Measurements from ENCODE around the gene FAXDC2. TPM values are rescaled to one million over a fixed set of nuclear protein-coding genes. Genes with fewer than 3 reads are reported as not detected.

The FAXDC2 gene
- total RNA-seq, 4 donors from 2014 or later = 17.4 to 57.2 (median 33.7) TPM

DNA sequence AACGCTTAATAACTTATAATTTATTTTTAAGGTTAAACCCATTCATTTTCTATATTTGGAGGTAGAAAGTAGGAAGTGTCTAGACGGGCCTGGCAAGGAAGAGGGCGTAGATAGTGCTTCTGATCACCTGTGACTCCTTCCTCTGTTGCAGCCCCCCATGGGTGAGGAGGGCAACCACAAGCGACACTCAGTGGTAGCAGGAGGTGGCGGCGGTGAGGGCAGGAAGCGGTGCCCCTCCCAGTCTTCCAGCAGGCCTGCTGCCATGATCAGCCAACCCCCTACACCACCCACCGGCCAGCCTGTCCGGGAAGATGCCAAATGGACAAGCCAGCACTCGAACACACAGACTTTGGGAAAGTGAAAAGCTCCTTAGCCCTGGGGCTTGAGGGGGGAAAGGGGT is 36.7 kb downstream of the FAXDC2 start:
- DNase-seq (ENCODE audit: low spot score) = no peak
- TF ChIP-seq, protein P1, sequence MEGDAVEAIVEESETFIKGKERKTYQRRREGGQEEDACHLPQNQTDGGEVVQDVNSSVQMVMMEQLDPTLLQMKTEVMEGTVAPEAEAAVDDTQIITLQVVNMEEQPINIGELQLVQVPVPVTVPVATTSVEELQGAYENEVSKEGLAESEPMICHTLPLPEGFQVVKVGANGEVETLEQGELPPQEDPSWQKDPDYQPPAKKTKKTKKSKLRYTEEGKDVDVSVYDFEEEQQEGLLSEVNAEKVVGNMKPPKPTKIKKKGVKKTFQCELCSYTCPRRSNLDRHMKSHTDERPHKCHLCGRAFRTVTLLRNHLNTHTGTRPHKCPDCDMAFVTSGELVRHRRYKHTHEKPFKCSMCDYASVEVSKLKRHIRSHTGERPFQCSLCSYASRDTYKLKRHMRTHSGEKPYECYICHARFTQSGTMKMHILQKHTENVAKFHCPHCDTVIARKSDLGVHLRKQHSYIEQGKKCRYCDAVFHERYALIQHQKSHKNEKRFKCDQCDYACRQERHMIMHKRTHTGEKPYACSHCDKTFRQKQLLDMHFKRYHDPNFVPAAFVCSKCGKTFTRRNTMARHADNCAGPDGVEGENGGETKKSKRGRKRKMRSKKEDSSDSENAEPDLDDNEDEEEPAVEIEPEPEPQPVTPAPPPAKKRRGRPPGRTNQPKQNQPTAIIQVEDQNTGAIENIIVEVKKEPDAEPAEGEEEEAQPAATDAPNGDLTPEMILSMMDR (IDR thresholded peaks at IDR 0.05) = no peak
- no peak for ATAC-seq (ENCODE audit: low FRiP score)

- ATAC-seq (ENCODE audit: low FRiP score) (no peak), DNase-seq (ENCODE audit: low spot score) (no peak)
- TF ChIP-seq, protein P1 (IDR thresholded peaks at IDR 0.05) = no peak
These were observed 37.2 kb downstream of the FAXDC2 start for GRCh38 chr5:154813158-154813557.

DNA sequence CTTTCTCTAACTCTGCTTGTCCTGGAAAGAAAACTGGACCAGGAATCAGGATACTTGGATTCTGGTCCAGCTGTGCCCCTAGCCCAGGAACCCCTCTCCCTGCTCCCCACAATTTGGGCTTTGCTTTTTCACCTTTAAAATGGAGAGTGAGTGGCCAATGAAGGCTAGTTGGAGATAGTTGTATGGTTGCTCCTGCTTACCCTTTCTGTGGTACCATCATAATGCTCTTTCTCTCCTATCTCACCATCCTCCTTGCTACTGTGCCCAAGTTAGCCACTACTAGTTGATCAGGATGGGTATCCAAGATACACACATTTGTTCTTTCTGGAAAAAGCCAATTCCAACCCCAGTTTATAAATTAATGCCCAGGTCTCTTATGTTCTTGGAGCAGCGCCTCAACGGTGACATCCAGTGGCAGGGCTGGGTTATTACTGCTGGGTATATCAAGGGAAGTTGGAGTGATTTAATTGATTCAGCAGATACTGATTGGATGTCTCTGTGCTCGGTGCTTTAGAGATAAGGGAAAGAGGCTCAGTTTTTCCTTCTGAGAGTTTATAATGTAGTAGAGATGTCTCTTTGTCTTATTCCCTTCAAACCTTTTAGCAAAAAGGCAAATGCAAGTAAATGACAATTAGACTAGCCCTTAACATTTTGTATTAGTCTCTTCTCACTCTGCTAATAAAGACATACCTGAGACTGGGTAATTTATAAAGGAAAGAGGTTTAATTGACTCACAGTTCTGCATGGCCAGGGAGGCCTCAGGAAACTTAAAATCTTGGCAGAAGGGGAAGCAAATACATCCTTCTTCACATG is 38.5 kb downstream of the FAXDC2 start:
- ATAC-seq (ENCODE audit: low FRiP score) (peak; percentile 76), DNase-seq (ENCODE audit: low spot score) (peak; percentile 37)
- TF ChIP-seq, protein P1 (IDR thresholded peaks at IDR 0.05) = peak in 2 of 3 donors; percentile 38 to 41

GRCh38 chr5:154811239-154811638 is 39.2 kb downstream of the FAXDC2 start:
- TF ChIP-seq, protein P1 (IDR thresholded peaks at IDR 0.05) = no peak
- ATAC-seq (ENCODE audit: low FRiP score) = no peak
- no peak for DNase-seq (ENCODE audit: low spot score)

DNA sequence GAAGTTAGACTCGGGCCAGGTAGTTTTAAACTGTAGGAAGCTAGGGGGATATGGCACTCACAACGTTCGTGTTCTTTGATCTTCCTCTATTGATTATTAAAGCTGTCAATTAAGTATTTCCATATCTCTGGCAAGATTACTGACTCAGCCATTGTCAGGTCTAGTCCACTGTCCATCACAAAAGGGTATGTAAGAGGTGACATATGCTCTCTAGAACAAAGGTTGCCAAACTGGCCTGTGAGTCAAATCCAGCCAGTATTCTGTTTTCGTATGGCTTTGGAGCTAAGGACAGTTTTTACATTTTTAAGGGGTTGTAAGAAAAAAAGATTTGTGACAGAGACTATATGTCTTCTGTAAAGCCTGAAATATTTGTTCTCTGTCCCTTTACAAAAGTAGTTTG is 44.2 kb downstream of the FAXDC2 start:
- no peak for DNase-seq (ENCODE audit: low spot score)
- TF ChIP-seq, protein P1 (IDR thresholded peaks at IDR 0.05) = no peak

DNA sequence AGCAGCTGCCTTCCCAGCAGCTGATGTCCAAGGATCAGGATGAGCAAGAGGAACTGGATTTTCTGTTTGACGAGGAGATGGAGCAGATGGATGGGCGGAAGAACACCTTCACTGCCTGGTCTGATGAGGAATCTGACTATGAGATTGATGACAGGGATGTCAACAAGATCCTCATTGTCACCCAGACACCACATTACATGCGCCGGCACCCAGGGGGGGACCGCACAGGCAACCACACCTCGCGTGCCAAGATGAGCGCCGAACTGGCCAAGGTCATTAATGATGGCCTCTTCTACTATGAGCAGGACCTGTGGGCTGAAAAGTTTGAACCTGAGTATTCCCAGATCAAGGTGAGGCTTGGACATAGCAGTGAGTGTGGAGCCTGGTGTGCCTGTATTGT is 48.4 kb downstream of the FAXDC2 start:
- ATAC-seq (ENCODE audit: low FRiP score) (no peak), DNase-seq (ENCODE audit: low spot score) (no peak)
- TF ChIP-seq, protein P1 (IDR thresholded peaks at IDR 0.05) = no peak

More for the DNA sequence above, 44.2 kb downstream of the FAXDC2 start:
- no peak for ATAC-seq (ENCODE audit: low FRiP score)

- DNase-seq (ENCODE audit: low spot score) (no peak), ATAC-seq (ENCODE audit: low FRiP score) (no peak)
- TF ChIP-seq, protein P1 (IDR thresholded peaks at IDR 0.05) = no peak
These were observed 49.3 kb downstream of the FAXDC2 start for GRCh38 chr5:154801083-154801482.
